GM12878 (cell line): ENCODE measurements around the gene FSTL4. TPM values are rescaled to one million over a fixed set of nuclear protein-coding genes. Genes with fewer than 3 reads are reported as not detected.

Experiments used
- ATAC-seq: fragments of 200-7000 bp; cut with Tn5 transposase; 3 replicates; pipeline ENCODE4 v1.9.1; 2020; ENCODE audit warnings: mild to moderate bottlenecking, moderate library complexity
- BruUV-seq: library from RNA; stranded (reverse); fragments of 400-500 nt; replicated peaks from 2 replicates; lab custom pipeline; 2021; lab: Mats Ljungman, UMichigan
- CTCF ChIA-PET: fragments of 300-600 bp; sonication (Branson Sonifier 250); formaldehyde crosslinking; extraction: SDS; loops from one replicate; lab custom pipeline; 2021; ENCODE audit warnings: inconsistent platforms; lab: Yijun Ruan, JAX
- POLR2A ChIA-PET: fragments of 350-600 bp; formaldehyde crosslinking; extraction: SDS; loops from one replicate; lab custom pipeline; 2021; ENCODE audit warnings: inconsistent platforms; lab: Charles Lee
- RAD21 ChIA-PET: fragments of 300-600 bp; sonication (Branson Sonifier 250); formaldehyde crosslinking; loops from one replicate; lab custom pipeline; 2023; ENCODE audit warnings: antibody characterized with exemption; ENCODE audit not compliant: unreplicated experiment; lab: Charles Lee
- SMC1A ChIA-PET: fragments of 300-600 bp; sonication (Branson Sonifier 250); formaldehyde crosslinking; loops from one replicate; lab custom pipeline; 2023; ENCODE audit not compliant: unreplicated experiment, uncharacterized antibody; lab: Charles Lee
- DNase-seq: peaks from one replicate; pipeline ENCODE4 v3.0.0-alpha.2; 2011; ENCODE audit warnings: low read depth, low spot score
- FAIRE-seq: peaks from 3 replicates; lab custom pipeline; 2011; peaks lifted over from hg19 to GRCh38; lab: Jason Lieb, UNC
- H2AFZ ChIP-seq: 2 replicates; pipeline ENCODE4 v1.6.0; 2011; ENCODE audit warnings: low read depth, low read length, control low read depth; ENCODE audit not compliant: control insufficient read depth
- H3K27ac ChIP-seq: 2 replicates; pipeline ENCODE4 v1.5.1; 2011; ENCODE audit warnings: control low read depth; ENCODE audit not compliant: control insufficient read depth, insufficient read depth
- H3K27me3 ChIP-seq, 2 experiments: replicated peaks in 1 of 2; 2 replicates each; pipeline versions ENCODE4 v1.6.0 to v1.6.1; 2011; ENCODE audit warnings: low read length in 1 of 2; ENCODE audit not compliant: control insufficient read depth in 2 of 2, insufficient read depth in 2 of 2
- H3K36me3 ChIP-seq, 2 experiments: 2 replicates each; pipeline ENCODE4 v1.5.1; 2011; ENCODE audit warnings: low read length in 1 of 2; ENCODE audit not compliant: control insufficient read depth in 2 of 2, insufficient read depth in 2 of 2
- H3K4me1 ChIP-seq: 2 replicates; pipeline ENCODE4 v1.6.1; 2011; ENCODE audit warnings: mild to moderate bottlenecking, low read length, moderate library complexity, mixed read lengths; ENCODE audit not compliant: control insufficient read depth, insufficient read depth
- H3K4me2 ChIP-seq: 2 replicates; pipeline ENCODE4 v1.6.0; 2011; ENCODE audit warnings: control low read depth; ENCODE audit not compliant: control insufficient read depth, insufficient read depth
- H3K4me3 ChIP-seq: fragments of 200-600 bp; sonication (generic); 2 replicates; pipeline ENCODE4 v1.5.1; 2016
- H3K79me2 ChIP-seq: 2 replicates; pipeline ENCODE4 v1.6.0; 2011; ENCODE audit warnings: low read length; ENCODE audit not compliant: control insufficient read depth, insufficient read depth
- H3K9ac ChIP-seq: 2 replicates; pipeline ENCODE4 v1.8.0; 2011; ENCODE audit warnings: low read length, control low read depth, mixed read lengths; ENCODE audit not compliant: control insufficient read depth, insufficient read depth
- H3K9me3 ChIP-seq: replicated peaks from 3 replicates; pipeline ENCODE4 v1.5.1; 2011; ENCODE audit warnings: mild to moderate bottlenecking, low read length; ENCODE audit not compliant: control insufficient read depth, insufficient read depth
- H4K20me1 ChIP-seq: 2 replicates; pipeline ENCODE4 v1.6.0; 2011; ENCODE audit not compliant: control insufficient read depth, insufficient read depth
- BCL3 ChIP-seq: IDR thresholded peaks from 2 replicates; pipeline ENCODE4 v1.6.1; 2011; ENCODE audit warnings: borderline replicate concordance, low read depth, mild to moderate bottlenecking, moderate library complexity, low read length; ENCODE audit not compliant: insufficient read depth, poor library complexity, severe bottlenecking
- BRCA1 ChIP-seq: IDR thresholded peaks from 2 replicates; pipeline ENCODE4 v1.6.1; 2011; ENCODE audit warnings: low read depth, low read length, improper control_type of control experiment
- HDAC6 ChIP-seq: fragments of 200-600 bp; sonication (generic); IDR thresholded peaks from one replicate; pipeline ENCODE4 v1.8.0; 2017; ENCODE audit warnings: antibody characterized with exemption; ENCODE audit not compliant: unreplicated experiment
- PKNOX1 ChIP-seq: fragments of 450-650 bp; IDR thresholded peaks from 2 replicates; pipeline ENCODE4 v1.6.1; 2016; ENCODE audit warnings: mild to moderate bottlenecking
- SMARCA5 ChIP-seq: fragments of 450-650 bp; IDR thresholded peaks from 2 replicates; pipeline ENCODE4 v1.6.1; 2017; ENCODE audit warnings: mild to moderate bottlenecking
- STAT1 ChIP-seq: fragments of 450-650 bp; conservative IDR thresholded peaks from 2 replicates; pipeline ENCODE4 v1.6.1; 2014; ENCODE audit warnings: antibody characterized with exemption, mild to moderate bottlenecking
- TBL1XR1 ChIP-seq: IDR thresholded peaks from 2 replicates; pipeline ENCODE4 v1.6.1; 2012; ENCODE audit warnings: low read depth, low read length, improper control_type of control experiment
- ZNF217 ChIP-seq: fragments of 450-650 bp; IDR thresholded peaks from 2 replicates; pipeline ENCODE4 v1.6.1; 2017; ENCODE audit warnings: antibody characterized with exemption, mild to moderate bottlenecking
- WGBS: methylation state at CpG from one replicate; pipeline ENCODE4 v1.1.6; 2016; ENCODE audit warnings: low lambda C conversion rate; ENCODE audit not compliant: insufficient replicate concordance, insufficient coverage; ENCODE audit errors: missing lambda C conversion rate; 5-methylcytosine and 5-hydroxymethylcytosine counted together
- in situ Hi-C: fragments of 300-500 bp; cut with MboI; formaldehyde crosslinking; loops from 9 replicates; pipeline ENCODE4 v1.14.3; 2018; ENCODE audit warnings: mixed read lengths
- intact Hi-C: fragments of 100-400 bp; cut with micrococcal nuclease; formaldehyde crosslinking; loops from one replicate; pipeline ENCODE4 v1.14.2; 2022; ENCODE audit not compliant: unreplicated experiment
- polyA plus RNA-seq, 11 experiments: library from polyadenylated mRNA; depleted of rRNA in 4 of 11; unstranded in 6 of 11; stranded (reverse) in 5 of 11; fragments of >200 nt; fragmentation: Nextera tagmentation in 4 of 11; fragmentation: Illumina TruSeq in 1 of 11; extraction: Ambion mirVana in 4 of 11; extraction: Trizol in 1 of 11; gene quantifications; 1 replicate in 1 of 11; 2 replicates in 10 of 11; pipeline versions ENCODE4 v1.2.1 to v1.2.3, GENCODE V29; 2011 to 2016; ENCODE audit warnings: inconsistent platforms in 2 of 11, missing spikeins in 2 of 11, low read depth in 1 of 11
- total RNA-seq, 4 experiments: library from RNA; depleted of rRNA in 3 of 4; stranded (reverse); fragments of >200 nt in 3 of 4; fragmentation: Illumina TruSeq in 1 of 4; extraction: Trizol in 1 of 4; gene quantifications; 2 replicates each; pipeline versions ENCODE4 v1.2.1 to v1.2.3, GENCODE V29; 2013 to 2021

Gene FSTL4
- total and polyA plus RNA-seq, 10 of the 15 experiments (the other 5 are each of a cell fraction or from before 2014, with no cell fraction given), result 0.01 to 0.79 (median 0.21) TPM; not detected in 6

- H3K79me2 ChIP-seq, result no peaks in the 10 kb centered on the region
- FAIRE-seq (no peak), DNase-seq (no peak), ATAC-seq (no peak)
- SMC1A ChIA-PET, result interaction anchor here (1.6 kb wide), 1 partner anchor 57 kb away, joined by 3 read pairs; no protein-coding TSS in a partner anchor
- H2AFZ ChIP-seq, result no peak overlapping the region
- H3K27me3 ChIP-seq, result peaks cover 2 to 4% of the 10 kb centered on the region in 2 experiments; a peak in 3 of 4 replicates
- H3K27ac ChIP-seq, result no peak overlapping the region
- H3K4me3 ChIP-seq, result no peak overlapping the region
- no TSS peak for BruUV-seq
- no peaks in the 10 kb centered on the region for H3K9me3 ChIP-seq
- POLR2A ChIA-PET, result no interaction called here
- in situ Hi-C loops (no loop called here), intact Hi-C loops (no loop called here)
- no peak overlapping the region for H3K9ac ChIP-seq
- CTCF ChIA-PET, result interaction anchor here (1.3 kb wide), 1 partner anchor 9 kb away, joined by 3 read pairs; no protein-coding TSS in a partner anchor
- RAD21 ChIA-PET, result no interaction called here
- H3K4me2 ChIP-seq, result no peak overlapping the region
- no peaks in the 10 kb centered on the region for H4K20me1 ChIP-seq
- 72% methylated on average over 3 of the region's 3 CpGs for WGBS
- H3K36me3 ChIP-seq, result no peaks in the 10 kb centered on the region
- no peak for TF ChIP-seq SMARCA5
- TF ChIP-seq TBL1XR1, result no peak
- no peak for TF ChIP-seq ZNF217
- TF ChIP-seq HDAC6, result no peak
- no peak for TF ChIP-seq BCL3
- no peaks in the 10 kb centered on the region for H3K4me1 ChIP-seq
These were observed 141.5 kb downstream of the FSTL4 start for GRCh38 chr5:133470841-133471240.

GRCh38 chr5:133469846-133470245 is 142.5 kb downstream of the FSTL4 start:
- SMC1A ChIA-PET, result interaction anchor here (1.0 kb wide), 1 partner anchor 46 kb away, joined by 4 read pairs; no protein-coding TSS in a partner anchor
- ATAC-seq, result no peak
- FAIRE-seq, result no peak
- in situ Hi-C loops (no loop called here), intact Hi-C loops (no loop called here)
- no TSS peak for BruUV-seq
- no peaks in the 10 kb centered on the region for H3K79me2 ChIP-seq
- H3K9ac ChIP-seq, result no peak overlapping the region
- TF ChIP-seq PKNOX1 (no peak), BRCA1 (no peak), STAT1 (no peak)
- no peak overlapping the region for H3K27ac ChIP-seq
- CTCF ChIA-PET, result interaction anchor here (0.9 to 1.7 kb wide), 2 partner anchors 9 to 46 kb away, joined by 3 to 7 read pairs; no protein-coding TSS in a partner anchor
- no peak overlapping the region for H2AFZ ChIP-seq
- no peaks in the 10 kb centered on the region for H3K4me1 ChIP-seq
- DNase-seq, result no peak
- WGBS, result 48% methylated on average over 7 of the region's 7 CpGs
- H3K4me2 ChIP-seq, result no peak overlapping the region
- POLR2A ChIA-PET, result no interaction called here
- H3K9me3 ChIP-seq, result no peaks in the 10 kb centered on the region
- H3K27me3 ChIP-seq, result peaks cover 0 to 4% of the 10 kb centered on the region in 2 experiments; a peak in 1 of 4 replicates
- no peak overlapping the region for H3K4me3 ChIP-seq
- RAD21 ChIA-PET, result no interaction called here
- no peaks in the 10 kb centered on the region for H3K36me3 ChIP-seq
- H4K20me1 ChIP-seq, result no peaks in the 10 kb centered on the region; the same call in 1 of the 2 replicates
